Measurements from ENCODE around the gene SF3B3.
"Not testable (repeated sequence)": the region's sequence is repeated elsewhere in the genome, so short reads cannot be mapped to it uniquely, and the experiment has no call there.

The SF3B3 gene

DNA sequence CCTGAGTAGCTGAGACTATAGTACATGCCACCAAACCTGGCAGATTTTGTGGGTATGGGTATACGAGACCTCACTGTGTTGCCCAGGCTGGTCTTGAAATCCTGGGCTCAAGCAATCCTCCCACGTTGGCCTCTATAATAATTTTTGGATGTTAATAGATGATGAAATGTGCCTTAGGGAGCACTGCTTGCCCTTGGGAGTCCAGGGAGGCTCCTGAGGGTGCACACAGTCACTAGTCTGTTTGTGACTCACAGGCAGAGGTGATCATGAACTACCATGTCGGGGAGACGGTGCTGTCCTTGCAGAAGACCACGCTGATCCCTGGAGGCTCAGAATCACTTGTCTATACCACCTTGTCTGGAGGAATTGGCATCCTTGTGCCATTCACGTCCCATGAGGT, 46.1 kb downstream of the SF3B3 start:
- no peak for DNase-seq

GRCh38 chr16:70570967-70571570, 47.5 kb downstream of the SF3B3 start:
- DNase-seq, result no peak

DNA sequence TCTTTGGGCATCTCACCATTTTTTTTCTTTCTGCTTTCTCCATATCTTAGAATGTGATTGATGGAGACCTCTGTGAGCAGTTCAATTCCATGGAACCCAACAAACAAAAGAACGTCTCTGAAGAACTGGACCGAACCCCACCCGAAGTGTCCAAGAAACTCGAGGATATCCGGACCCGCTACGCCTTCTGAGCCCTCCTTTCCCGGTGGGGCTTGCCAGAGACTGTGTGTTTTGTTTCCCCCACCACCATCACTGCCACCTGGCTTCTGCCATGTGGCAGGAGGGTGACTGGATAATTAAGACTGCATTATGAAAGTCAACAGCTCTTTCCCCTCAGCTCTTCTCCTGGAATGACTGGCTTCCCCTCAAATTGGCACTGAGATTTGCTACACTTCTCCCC, 48.0 kb downstream of the SF3B3 start:
- no peak for DNase-seq

DNA sequence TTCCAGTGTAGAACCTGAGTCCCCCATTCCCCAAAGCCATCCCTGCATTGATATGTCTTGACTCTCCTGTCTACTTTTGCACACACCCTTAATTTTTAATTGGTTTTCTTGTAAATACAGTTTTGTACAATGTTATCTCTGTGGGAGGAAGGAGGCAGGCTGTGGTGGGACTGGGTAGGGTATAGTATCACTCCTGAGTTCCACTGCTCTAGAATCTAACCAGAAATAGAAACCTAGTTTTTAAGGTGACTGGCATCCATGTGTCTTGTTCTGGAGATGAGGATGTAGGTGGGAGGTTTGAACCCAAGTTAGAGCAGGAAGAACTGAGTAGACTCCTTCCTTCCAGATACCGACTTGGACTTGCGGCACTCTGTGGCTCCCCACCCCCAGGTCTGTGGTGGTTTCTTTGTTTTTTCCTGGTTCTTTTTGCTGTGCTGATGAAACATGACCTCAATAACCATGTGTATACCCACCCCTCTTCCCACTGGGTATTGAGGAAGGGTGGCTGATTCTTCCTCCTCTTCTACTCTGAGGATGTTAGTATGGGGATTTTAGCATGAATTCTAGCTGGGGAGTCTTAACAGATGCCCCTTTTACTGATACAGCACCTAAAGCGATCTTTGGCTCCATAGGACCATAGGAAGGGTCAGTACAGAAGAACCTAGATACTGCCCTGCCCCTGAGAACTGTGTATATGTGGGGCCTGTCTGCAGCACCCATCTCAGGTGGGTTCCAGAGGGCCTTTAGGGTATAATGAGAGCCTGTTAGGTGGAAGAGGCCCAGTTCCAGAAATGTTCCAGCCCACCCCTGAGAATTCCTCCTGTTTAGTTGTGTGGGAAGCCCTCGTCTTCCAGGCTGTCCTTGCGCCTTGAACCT, 48.7 kb downstream of the SF3B3 start:
- no peak for DNase-seq

DNA sequence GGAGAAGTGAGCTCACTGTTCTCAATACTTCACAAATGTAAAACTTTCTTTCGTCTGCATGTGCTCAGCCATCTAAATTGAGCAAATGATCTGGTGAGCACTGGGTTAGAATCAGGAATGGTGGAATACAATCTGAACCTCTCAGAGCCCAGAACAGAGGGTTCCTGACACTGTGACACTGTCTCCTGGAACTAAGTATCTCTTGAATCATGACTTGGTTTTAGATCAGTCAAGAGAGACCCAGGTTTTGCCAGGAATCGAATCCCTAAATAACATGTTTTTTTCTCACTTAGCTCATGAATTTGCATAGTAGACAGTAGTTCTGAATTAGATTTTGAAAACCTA, 49.3 kb downstream of the SF3B3 start:
- no peak for DNase-seq

DNA sequence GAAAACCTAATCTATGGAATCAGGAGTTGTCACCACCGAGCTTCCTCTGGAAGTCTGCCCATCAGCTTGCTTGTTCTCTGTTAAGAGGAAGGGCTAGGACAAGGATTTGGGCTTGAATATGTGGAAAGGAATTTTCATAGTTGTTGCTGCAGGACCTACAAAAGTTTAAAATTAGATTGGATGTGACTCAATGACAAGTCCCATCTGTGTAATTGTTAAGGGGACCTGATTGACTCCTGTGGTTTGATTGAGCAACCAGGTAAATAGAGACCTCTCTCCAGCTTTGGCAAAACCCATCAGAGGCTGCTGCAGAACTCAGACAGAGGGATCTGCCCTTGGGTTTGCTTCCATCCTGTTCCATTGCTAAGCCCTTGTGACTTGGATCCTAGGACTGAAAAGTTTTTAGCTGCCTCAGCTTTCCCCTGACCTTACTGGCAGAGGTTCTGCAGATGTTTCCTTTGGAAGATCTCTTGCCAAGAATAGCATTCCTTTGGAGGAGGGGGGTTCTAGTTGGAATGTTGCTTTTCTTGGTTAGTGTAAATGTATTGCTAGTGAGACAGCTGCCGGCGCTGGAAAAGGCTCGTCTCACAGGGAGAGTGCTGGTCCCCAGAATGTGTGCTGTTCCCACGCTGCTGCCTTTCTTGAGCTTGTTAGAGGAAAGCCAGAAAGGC, 50.0 kb downstream of the SF3B3 start:
- DNase-seq, result no peak

GRCh38 chr16:70574595-70575271, 51.1 kb downstream of the SF3B3 start:
- DNase-seq, result peak; percentile 6

- no peak for DNase-seq
These were observed 51.8 kb downstream of the SF3B3 start for GRCh38 chr16:70575376-70575775.

- no peak for DNase-seq
These were observed 53.0 kb downstream of the SF3B3 start for GRCh38 chr16:70576431-70577255.

- DNase-seq, result no peak
These were observed 53.7 kb downstream of the SF3B3 start for GRCh38 chr16:70577256-70577698.

GRCh38 chr16:70578035-70578434, 54.4 kb downstream of the SF3B3 start:
- DNase-seq, result no peak

DNA sequence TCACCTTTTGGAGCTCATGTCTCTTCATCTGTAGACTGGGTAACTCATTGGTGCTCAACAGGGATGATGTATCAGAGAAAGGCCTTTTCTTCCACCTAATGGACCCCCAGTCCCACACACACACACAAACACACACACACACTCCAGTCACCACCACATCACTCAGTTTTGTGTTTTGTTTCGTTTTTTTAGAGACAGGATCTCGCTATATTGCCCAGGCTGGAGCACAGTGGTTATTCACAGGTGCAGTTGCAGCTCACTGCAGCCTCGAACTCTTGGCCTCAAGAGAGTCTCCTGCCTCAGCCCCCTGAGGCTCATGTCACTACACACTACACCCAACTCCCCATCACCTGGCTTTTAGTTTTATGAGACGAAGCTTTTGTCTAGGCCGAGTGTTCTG, 55.6 kb downstream of the SF3B3 start:
- no peak for DNase-seq

DNA sequence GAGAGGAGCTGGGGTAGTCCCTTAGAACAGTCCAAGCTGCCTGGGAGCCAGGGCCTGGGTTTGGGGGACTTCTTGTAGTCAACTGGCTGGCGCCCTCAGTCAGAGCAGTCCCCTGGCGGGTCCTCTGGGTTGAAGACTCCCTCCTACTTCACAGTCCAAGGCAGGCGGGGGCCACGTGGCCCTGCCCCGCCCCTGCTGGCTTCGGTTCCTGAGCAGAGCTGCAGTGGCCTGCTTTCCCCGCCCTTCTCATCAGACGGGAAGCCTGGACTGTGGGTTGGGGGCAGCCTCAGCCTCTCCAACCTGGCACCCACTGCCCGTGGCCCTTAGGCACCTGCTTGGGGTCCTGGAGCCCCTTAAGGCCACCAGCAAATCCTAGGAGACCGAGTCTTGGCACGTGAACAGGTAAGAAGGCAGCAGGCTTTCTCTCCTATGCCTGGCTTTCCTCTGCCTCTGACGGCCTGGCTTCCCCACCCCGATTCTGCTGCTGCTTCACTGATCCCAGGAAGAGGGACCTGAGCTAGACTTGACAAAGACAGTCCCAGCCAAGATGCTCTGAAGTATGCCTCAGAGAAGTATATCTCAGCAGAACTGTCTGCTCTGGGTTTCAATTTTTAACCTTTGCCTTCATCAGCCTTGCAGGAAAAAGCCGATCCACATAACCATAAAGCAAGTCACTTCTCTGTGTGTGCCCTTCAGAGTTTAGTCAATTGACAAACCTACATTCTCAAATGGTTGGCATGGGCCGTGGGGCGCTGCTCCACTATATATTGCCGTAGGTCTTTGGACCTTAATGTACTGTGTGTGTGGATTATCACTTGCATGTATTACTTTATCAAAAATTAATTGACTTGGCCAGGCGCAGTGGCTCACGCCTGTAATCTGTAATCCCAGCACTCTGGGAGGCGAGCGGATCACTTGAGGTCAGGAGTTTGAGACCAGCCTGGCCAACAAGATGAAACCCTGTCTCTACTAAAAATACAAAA, 56.3 kb downstream of the SF3B3 start:
- no peak for DNase-seq

- DNase-seq, result no peak
These were observed 58.8 kb downstream of the SF3B3 start for GRCh38 chr16:70582280-70582978.

DNA sequence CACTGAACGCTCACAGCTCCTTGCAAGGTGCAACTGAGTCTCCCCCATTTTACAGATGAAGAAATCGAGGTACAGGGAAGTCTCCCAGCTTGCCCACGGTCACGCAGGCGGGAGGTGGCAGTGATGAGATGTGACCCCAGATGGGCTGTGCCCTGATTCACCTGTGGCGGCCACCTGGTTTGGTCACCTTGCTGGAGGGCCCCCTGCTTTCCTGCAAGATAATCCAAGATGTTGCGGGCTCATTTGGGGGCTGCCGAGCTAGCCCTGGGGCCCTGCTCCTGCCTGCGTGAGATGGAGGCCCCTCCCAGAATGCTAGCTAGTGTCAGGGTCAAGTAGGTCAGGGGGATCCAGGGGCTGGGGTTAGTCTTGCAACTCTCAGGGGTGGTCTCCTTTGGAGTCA, 63.1 kb downstream of the SF3B3 start:
- DNase-seq, result no peak

DNA sequence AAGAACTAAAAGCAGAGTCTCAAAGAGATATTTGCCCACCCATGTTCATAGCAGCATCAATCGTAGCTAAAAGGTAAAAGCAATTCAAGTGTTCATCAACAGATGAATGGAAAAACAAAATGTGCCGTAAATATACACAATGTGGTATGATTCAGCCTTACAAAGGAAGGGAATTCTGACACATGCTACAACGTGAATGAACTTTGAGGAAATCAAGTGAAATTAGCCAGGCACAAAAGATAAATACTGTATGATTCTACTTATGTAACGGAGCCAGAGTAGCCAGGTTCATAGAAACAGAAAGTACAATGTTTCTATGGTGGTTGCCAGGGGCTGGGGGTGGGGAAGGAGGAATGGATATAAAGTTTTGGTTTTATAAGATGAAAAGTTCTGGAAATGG, 64.9 kb downstream of the SF3B3 start:
- no peak for DNase-seq

DNA sequence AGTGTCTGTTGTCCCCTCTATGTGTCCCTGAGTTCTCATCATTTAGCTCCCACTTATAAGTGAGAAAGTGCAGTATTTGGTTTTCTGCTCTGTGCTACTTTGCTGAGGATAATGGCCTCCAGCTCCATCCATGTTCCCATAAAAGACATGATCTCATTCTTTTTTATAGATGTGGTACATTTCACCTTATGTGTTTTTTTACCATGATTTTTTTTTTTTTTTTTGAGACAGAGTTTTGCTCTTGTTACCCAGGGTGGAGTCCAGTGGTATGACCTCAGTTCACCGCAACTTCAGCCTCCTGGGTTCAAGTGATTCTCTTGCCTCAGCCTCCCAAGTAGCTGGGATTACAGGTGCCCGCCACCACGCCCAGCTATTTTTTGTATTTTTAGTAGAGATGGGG, 65.8 kb downstream of the SF3B3 start:
- not testable (repeated sequence) for DNase-seq

DNA sequence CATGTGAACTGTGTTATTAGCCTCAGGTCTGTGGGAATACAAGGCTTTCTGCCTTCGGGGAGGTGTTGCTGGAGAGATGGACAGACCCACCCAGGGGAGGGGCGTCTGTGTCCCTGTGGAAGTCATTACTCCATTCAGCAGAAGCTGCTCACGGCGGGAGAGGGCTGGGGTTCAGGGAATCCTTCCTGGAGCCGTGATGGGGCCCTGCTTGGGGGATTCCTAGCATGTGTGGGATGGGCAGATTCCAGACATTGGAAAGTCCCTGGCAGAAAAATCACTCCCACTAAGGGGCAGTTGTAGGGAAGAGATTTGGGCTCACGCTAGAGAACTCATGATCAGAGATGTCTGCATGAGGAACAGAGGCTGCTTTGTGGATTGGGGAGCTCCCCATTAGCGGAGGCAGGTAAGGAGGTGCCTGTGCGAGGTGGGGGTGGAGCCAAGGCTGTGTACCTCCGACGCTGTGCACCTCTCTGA, 66.4 kb downstream of the SF3B3 start:
- no peak for DNase-seq

DNA sequence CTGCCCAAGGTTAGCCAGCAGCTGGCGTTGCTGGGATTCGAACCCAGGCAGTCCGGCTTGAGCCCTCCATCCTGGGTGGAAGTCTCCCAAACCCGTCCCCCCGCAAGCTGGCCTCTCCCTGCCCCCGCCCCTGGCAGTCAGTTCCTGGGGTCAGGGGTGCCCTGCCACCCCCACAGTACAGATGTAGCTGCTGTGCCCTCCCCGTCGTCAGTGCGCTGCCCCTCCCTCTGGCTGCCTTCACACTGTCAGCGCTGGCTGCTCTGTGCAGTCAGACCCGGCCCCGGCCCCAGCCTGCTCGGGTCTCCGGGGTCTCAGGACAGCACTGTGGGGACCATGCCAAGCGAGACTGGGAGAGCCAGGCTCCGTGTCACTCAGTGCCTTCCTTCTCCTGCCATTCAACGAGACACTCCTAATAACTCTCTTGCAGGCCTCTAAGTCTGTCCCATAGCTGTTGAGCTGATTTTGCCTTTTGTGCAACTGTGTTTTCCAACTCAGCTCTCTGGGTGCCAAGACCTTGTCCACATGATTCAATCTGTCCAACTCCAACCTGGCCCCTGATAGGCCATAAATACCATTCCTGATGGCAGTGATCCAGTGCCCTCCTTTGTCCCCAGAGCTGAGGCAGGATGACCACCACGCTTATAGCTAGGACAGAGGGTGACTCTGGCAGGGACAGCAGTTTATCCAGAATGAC, 67.3 kb downstream of the SF3B3 start:
- no peak for DNase-seq

- DNase-seq, result no peak
These were observed 68.0 kb downstream of the SF3B3 start for GRCh38 chr16:70591615-70592014.

Data from DMS79 treated with DMSO at 0.1 percent for 48 hours (cell line).